H1 (cell line): ENCODE results near the gene EPB41L2. TPM values are rescaled to one million over a fixed set of nuclear protein-coding genes. Genes with fewer than 3 reads are reported as not detected.

Experiments
- CTCF ChIA-PET: fragments of 300-600 bp; sonication (Branson Sonifier 250); formaldehyde crosslinking; loops from one replicate; lab custom pipeline; 2021; ENCODE audit not compliant: partially characterized antibody; lab: Charles Lee
- POLR2A ChIA-PET: fragments of 300-600 bp; sonication (Branson Sonifier 250); formaldehyde crosslinking; loops from one replicate; lab custom pipeline; 2021; ENCODE audit warnings: inconsistent platforms; ENCODE audit not compliant: partially characterized antibody; lab: Charles Lee
- DNase-seq, 2 experiments: peaks; one replicate each; pipeline versions ENCODE4 v3.0.0 to v3.0.0-alpha.2; 2010 to 2022; ENCODE audit warnings: low spot score in 2 of 2, low read depth in 1 of 2, mixed read lengths in 1 of 2
- FAIRE-seq: peaks from 2 replicates; lab custom pipeline; 2011; peaks lifted over from hg19 to GRCh38; lab: Jason Lieb, UNC
- H2AFZ ChIP-seq: 2 replicates; pipeline ENCODE4 v1.8.1; 2012; ENCODE audit warnings: low read length, inconsistent platforms
- H2AK5ac ChIP-seq: 2 replicates; pipeline ENCODE4 v1.6.1; 2013; ENCODE audit warnings: low read depth, low read length
- H2BK120ac ChIP-seq: replicated peaks from 2 replicates; pipeline ENCODE3; 2013; ENCODE audit warnings: low read depth, low read length, inconsistent platforms
- H2BK12ac ChIP-seq: 2 replicates; pipeline ENCODE4 v1.6.1; 2013; ENCODE audit warnings: low read depth, low read length
- H2BK15ac ChIP-seq: 2 replicates; pipeline ENCODE4 v1.6.1; 2013; ENCODE audit warnings: low read length
- H2BK20ac ChIP-seq: 2 replicates; pipeline ENCODE4 v1.6.1; 2013; ENCODE audit warnings: low read length
- H2BK5ac ChIP-seq: 2 replicates; pipeline ENCODE4 v1.6.1; 2013; ENCODE audit warnings: low read depth, low read length
- H3K14ac ChIP-seq: 2 replicates; pipeline ENCODE4 v1.6.1; 2013; ENCODE audit warnings: inconsistent platforms; ENCODE audit not compliant: insufficient read length
- H3K18ac ChIP-seq: 2 replicates; pipeline ENCODE4 v1.6.1; 2013; ENCODE audit warnings: low read length; ENCODE audit errors: extremely low read depth
- H3K23ac ChIP-seq: 2 replicates; pipeline ENCODE4 v1.6.1; 2013; ENCODE audit warnings: inconsistent platforms; ENCODE audit not compliant: insufficient read length
- H3K23me2 ChIP-seq: 2 replicates; pipeline ENCODE4 v1.6.1; 2013; ENCODE audit warnings: low read depth, low read length
- H3K27ac ChIP-seq: 2 replicates; pipeline ENCODE4 v1.6.1; 2011; ENCODE audit warnings: low read depth, low read length, inconsistent platforms
- H3K27me3 ChIP-seq, 4 experiments: replicated peaks in 1 of 4; 1 replicate in 1 of 4; 2 replicates in 3 of 4; pipeline versions ENCODE4 v1.6.1 to v1.8.1; 2011 to 2013; ENCODE audit warnings: low read length in 3 of 4, mild to moderate bottlenecking in 3 of 4, inconsistent platforms in 2 of 4, mixed read lengths in 2 of 4, moderate library complexity in 1 of 4; ENCODE audit not compliant: control insufficient read depth in 3 of 4, insufficient read depth in 3 of 4; ENCODE audit errors: extremely low read depth in 1 of 4
- H3K36me3 ChIP-seq, 4 experiments: 2 replicates each; pipeline versions ENCODE4 v1.6.1 to v1.8.1; 2011 to 2013; ENCODE audit warnings: mild to moderate bottlenecking in 4 of 4, low read length in 3 of 4, moderate library complexity in 2 of 4, control low read depth in 1 of 4, inconsistent platforms in 1 of 4; ENCODE audit not compliant: insufficient read depth in 4 of 4, control insufficient read depth in 2 of 4
- H3K4ac ChIP-seq: replicated peaks from 2 replicates; pipeline ENCODE3; 2013; ENCODE audit warnings: low read length, low read depth, mixed read lengths, inconsistent platforms; ENCODE audit not compliant: insufficient read length
- H3K4me1 ChIP-seq, 4 experiments: replicated peaks in 1 of 4; 1 replicate in 1 of 4; 2 replicates in 3 of 4; pipeline versions ENCODE4 v1.6.1 to v1.8.1; 2011 to 2013; ENCODE audit warnings: low read length in 3 of 4, inconsistent platforms in 2 of 4, mixed read lengths in 1 of 4; ENCODE audit not compliant: insufficient read depth in 4 of 4, control insufficient read depth in 3 of 4
- H3K4me2 ChIP-seq, 2 experiments: 2 replicates each; pipeline versions ENCODE4 v1.6.1 to v1.8.1; 2011 to 2013; ENCODE audit warnings: low read depth in 2 of 2, low read length in 2 of 2, control low read depth in 1 of 2, inconsistent platforms in 1 of 2, mild to moderate bottlenecking in 1 of 2; ENCODE audit not compliant: insufficient read depth in 1 of 2
- H3K4me3 ChIP-seq, 4 experiments: fragments of 200-600, 300-600 bp in 1 of 4; sonication (generic), shearing (Covaris generic), sonication (Bioruptor Twin) in 1 of 4; 2 replicates each; pipeline versions ENCODE4 v1.5.1 to v1.8.1; 2011 to 2016; ENCODE audit warnings: low read length in 4 of 4, low read depth in 3 of 4, control low read depth in 2 of 4, inconsistent platforms in 2 of 4, mild to moderate bottlenecking in 2 of 4, mixed read lengths in 1 of 4, moderate library complexity in 1 of 4; ENCODE audit not compliant: insufficient read depth in 2 of 4; ENCODE audit errors: extremely low read depth in 1 of 4
- H3K56ac ChIP-seq: replicated peaks from 2 replicates; pipeline ENCODE3; 2013; ENCODE audit warnings: low read depth, mild to moderate bottlenecking, mixed read lengths, low read length, inconsistent platforms; ENCODE audit not compliant: insufficient read length
- H3K79me1 ChIP-seq: 2 replicates; pipeline ENCODE4 v1.6.1; 2013; ENCODE audit warnings: low read depth, low read length, control low read depth
- H3K79me2 ChIP-seq, 2 experiments: 2 replicates each; pipeline versions ENCODE4 v1.6.1 to v1.8.1; 2012 to 2013; ENCODE audit warnings: low read length in 2 of 2, mild to moderate bottlenecking in 2 of 2, inconsistent platforms in 1 of 2; ENCODE audit not compliant: insufficient read depth in 2 of 2, control insufficient read depth in 1 of 2
- H3K9ac ChIP-seq, 4 experiments: replicated peaks in 1 of 4; 1 replicate in 1 of 4; 2 replicates in 3 of 4; pipeline versions ENCODE4 v1.6.1 to v1.8.1; 2011 to 2013; ENCODE audit warnings: low read depth in 3 of 4, low read length in 3 of 4, control low read depth in 2 of 4, mild to moderate bottlenecking in 2 of 4, moderate library complexity in 2 of 4, inconsistent platforms in 1 of 4; ENCODE audit errors: extremely low read depth in 1 of 4
- H3K9me3 ChIP-seq, 2 experiments: 2 replicates each; pipeline versions ENCODE4 v1.6.1 to v1.8.1; 2012 to 2013; ENCODE audit warnings: mild to moderate bottlenecking in 2 of 2, moderate library complexity in 2 of 2, control low read depth in 1 of 2, inconsistent platforms in 1 of 2, low read depth in 1 of 2, low read length in 1 of 2, mixed read lengths in 1 of 2; ENCODE audit not compliant: insufficient read depth in 2 of 2
- H4K20me1 ChIP-seq, 2 experiments: replicated peaks in 1 of 2; 2 replicates each; pipeline versions ENCODE3 to v1.8.1; 2011 to 2013; ENCODE audit warnings: inconsistent platforms in 2 of 2, low read length in 2 of 2, mild to moderate bottlenecking in 1 of 2; ENCODE audit not compliant: insufficient read depth in 2 of 2, control insufficient read depth in 1 of 2
- H4K5ac ChIP-seq: 2 replicates; pipeline ENCODE4 v1.6.1; 2013; ENCODE audit warnings: low read length, low read depth, mixed read lengths, inconsistent platforms; ENCODE audit not compliant: insufficient read length
- H4K8ac ChIP-seq: 2 replicates; pipeline ENCODE4 v1.8.0; 2013; ENCODE audit warnings: mild to moderate bottlenecking, moderate library complexity, low read length, inconsistent platforms; ENCODE audit not compliant: insufficient read depth; ENCODE audit errors: extremely low read depth
- H4K91ac ChIP-seq: replicated peaks from 2 replicates; pipeline ENCODE3; 2013; ENCODE audit warnings: low read length, mixed read lengths, inconsistent platforms; ENCODE audit not compliant: insufficient read length
- HDAC2 ChIP-seq, 2 experiments: fragments of 300-600 bp in 1 of 2; sonication (generic) in 1 of 2; IDR thresholded peaks; 2 replicates each; pipeline ENCODE4 v1.6.1; 2011 to 2012; ENCODE audit warnings: low read depth in 2 of 2, low read length in 2 of 2, mild to moderate bottlenecking in 2 of 2, moderate library complexity in 2 of 2, borderline replicate concordance in 1 of 2, inconsistent platforms in 1 of 2
- HDAC6 ChIP-seq: IDR thresholded peaks from one replicate; pipeline ENCODE4 v1.7.1; 2012; ENCODE audit warnings: low read depth, mild to moderate bottlenecking, inconsistent platforms, low read length, moderate library complexity
- KDM1A ChIP-seq: fragments of 200-600, 300-600 bp; sonication (generic); IDR thresholded peaks from 2 replicates; pipeline ENCODE4 v1.7.1; 2016; ENCODE audit warnings: mild to moderate bottlenecking, low read length, borderline replicate concordance
- SP1 ChIP-seq: IDR thresholded peaks from 2 replicates; pipeline ENCODE4 v1.6.1; 2011; ENCODE audit warnings: low read depth, low read length
- SRF ChIP-seq: IDR thresholded peaks from 2 replicates; pipeline ENCODE4 v1.6.1; 2011; ENCODE audit warnings: mild to moderate bottlenecking, low read depth, low read length, moderate library complexity
- WGBS, 2 experiments: shearing (Covaris generic) in 1 of 2; methylation state at CpG; one replicate each; pipeline versions ENCODE4 v1.1.6 to v1.1.7; 2013 to 2015; ENCODE audit warnings: low lambda C conversion rate in 2 of 2, mixed read lengths in 2 of 2, inconsistent platforms in 1 of 2, low coverage in 1 of 2, missing lambda C conversion rate in 1 of 2; ENCODE audit not compliant: insufficient replicate concordance in 2 of 2, insufficient coverage in 1 of 2, insufficient read length in 1 of 2; ENCODE audit errors: extremely low coverage in 1 of 2, missing lambda C conversion rate in 1 of 2; 5-methylcytosine and 5-hydroxymethylcytosine counted together
- polyA plus RNA-seq, 7 experiments: library from polyadenylated mRNA; depleted of rRNA in 3 of 7; stranded (reverse) in 5 of 7; unstranded in 2 of 7; fragments of >200 nt in 5 of 7; fragments of 200-250 nt in 2 of 7; gene quantifications; 1 replicate in 5 of 7; 2 replicates in 1 of 7; 4 replicates in 1 of 7; pipeline versions ENCODE4 v1.2.1 to v1.2.3, GENCODE V29; 2011 to 2013; ENCODE audit warnings: missing spikeins in 2 of 7, mixed read lengths in 2 of 7
- total RNA-seq: library from RNA; stranded (reverse); fragmentation: NEBNext Ultra II Directional; extraction: Animal tissue kit (Norgen Biotek cat#: 25700); gene quantifications from 2 replicates; pipeline ENCODE4 v1.2.1, GENCODE V29; 2021

The EPB41L2 gene
- total and polyA plus RNA-seq, 2 of the 8 experiments (the other 6 are each of a cell fraction or from before 2014, with no cell fraction given): 22.5 to 123 TPM

DNA sequence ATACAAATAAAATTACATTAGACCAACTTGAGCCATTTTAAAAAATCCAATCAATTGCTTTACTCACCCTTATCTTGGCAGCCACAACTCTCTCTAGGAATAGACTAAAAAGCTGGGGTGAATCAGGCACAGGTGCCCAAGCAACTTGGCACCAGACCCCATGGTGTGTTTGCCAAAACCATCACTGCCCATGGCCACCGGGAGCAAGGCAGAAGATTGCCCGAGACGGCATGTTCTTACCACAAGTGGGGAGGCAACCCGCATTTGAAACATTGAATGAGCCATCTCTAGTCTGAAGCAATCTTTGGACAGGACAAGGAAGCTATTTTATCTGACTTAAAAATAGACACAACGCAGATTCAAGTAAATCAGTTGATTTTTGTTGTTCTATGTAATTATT, 166.8 kb downstream of the EPB41L2 start:
- Histone ChIP-seq H2BK15ac (no peak overlapping the region), H3K9me3 (no peaks in the 10 kb centered on the region), H3K4me3 (no peak overlapping the region), H2BK12ac (no peak overlapping the region), H3K56ac (no peak overlapping the region), H3K4me1 (no peaks in the 10 kb centered on the region), H2AK5ac (no peak overlapping the region), H4K8ac (no peak overlapping the region), H3K4me2 (no peak overlapping the region), H3K27ac (no peak overlapping the region), H4K91ac (no peak overlapping the region), H4K20me1 (peaks cover 0 to 3% of the 10 kb centered on the region in 2 experiments), H3K9ac (no peak overlapping the region), H3K23me2 (no peaks in the 10 kb centered on the region), H3K23ac (no peak overlapping the region), H3K79me2 (no peaks in the 10 kb centered on the region), H3K27me3 (no peaks in the 10 kb centered on the region), H2BK5ac (no peak overlapping the region), H2AFZ (no peak overlapping the region), H4K5ac (no peak overlapping the region), H3K18ac (no peak overlapping the region), H2BK20ac (no peak overlapping the region), H3K79me1 (no peaks in the 10 kb centered on the region), H3K36me3 (peaks cover 0 to 8% (median 4%) of the 10 kb centered on the region in 4 experiments; a peak in 6 of 8 replicates), H2BK120ac (no peak overlapping the region), H3K4ac (no peak overlapping the region), H3K14ac (no peak overlapping the region)
- TF ChIP-seq SRF (no peak), HDAC6 (no peak), SP1 (no peak), KDM1A (no peak), HDAC2 (IDR thresholded peaks at IDR 0.05; ENCODE audit: borderline replicate concordance in 1 of 2, low read depth in 2 of 2, low read length in 2 of 2) (no peak)
- DNase-seq (no peak), FAIRE-seq (no peak)
- CTCF ChIA-PET: interaction anchor here (0.6 to 2.0 kb wide), 3 partner anchors 11 to 835 kb away, joined by 3 to 6 read pairs (median 4); no protein-coding TSS in a partner anchor
- 94% methylated on average over 5 of the region's 5 CpGs; no CpG with 5 or more reads in 1 of the 2 experiments for WGBS, 2 experiments
- POLR2A ChIA-PET: interaction anchor here (0.7 kb wide), 1 partner anchor 9 kb away, joined by 3 read pairs; no protein-coding TSS in a partner anchor
